ENCODE data around the gene LDLRAD4. TPM values are rescaled to one million over a fixed set of nuclear protein-coding genes. Genes with fewer than 3 reads are reported as not detected.

Gene LDLRAD4
- total RNA-seq, 1 donor from 2014 or later = 30.5 TPM

GRCh38 chr18:13369353-13369752 lies 150.8 kb downstream of the LDLRAD4 start:
- H3K36me3 Mint-ChIP-seq (ENCODE audit: low read depth) = no peaks in the 10 kb centered on the region
- intact Hi-C loops (cut with micrococcal nuclease) = no loop called here

GRCh38 chr18:13369756-13370510 lies 151.4 kb downstream of the LDLRAD4 start:
- Mint-ChIP-seq H3K27ac (no peak overlapping the region), H3K9me3 (no peaks in the 10 kb centered on the region), H3K36me3 (ENCODE audit: low read depth) (no peaks in the 10 kb centered on the region), H3K4me1 (ENCODE audit: low read depth) (peaks cover 38% of the 10 kb centered on the region), H3K4me3 (ENCODE audit: low read depth) (no peak overlapping the region), H3K27me3 (ENCODE audit: low read depth) (no peaks in the 10 kb centered on the region)
- no peak for DNase-seq (ENCODE audit: low spot score)
- intact Hi-C loops (cut with micrococcal nuclease) = no loop called here

More at GRCh38 chr18:13369353-13369752, 150.8 kb downstream of the LDLRAD4 start:
- Mint-ChIP-seq H3K9me3 (no peaks in the 10 kb centered on the region), H3K4me1 (ENCODE audit: low read depth) (peaks cover 32% of the 10 kb centered on the region), H3K4me3 (ENCODE audit: low read depth) (no peak overlapping the region), H3K27ac (no peak overlapping the region), H3K27me3 (ENCODE audit: low read depth) (no peaks in the 10 kb centered on the region)
- DNase-seq (ENCODE audit: low spot score) = no peak

GRCh38 chr18:13370995-13371625 lies 152.6 kb downstream of the LDLRAD4 start:
- intact Hi-C loops (cut with micrococcal nuclease) = no loop called here
- H3K4me1 Mint-ChIP-seq (ENCODE audit: low read depth) = peaks cover 49% of the 10 kb centered on the region

GRCh38 chr18:13371689-13372418 lies 153.3 kb downstream of the LDLRAD4 start:
- intact Hi-C loops (cut with micrococcal nuclease) = no loop called here
- Mint-ChIP-seq H3K4me1 (ENCODE audit: low read depth) (peaks cover 57% of the 10 kb centered on the region), H3K27me3 (ENCODE audit: low read depth) (no peaks in the 10 kb centered on the region), H3K36me3 (ENCODE audit: low read depth) (no peaks in the 10 kb centered on the region), H3K9me3 (no peaks in the 10 kb centered on the region), H3K27ac (no peak overlapping the region), H3K4me3 (ENCODE audit: low read depth) (no peak overlapping the region)
- DNase-seq (ENCODE audit: low spot score) = no peak

More at GRCh38 chr18:13370995-13371625, 152.6 kb downstream of the LDLRAD4 start:
- no peaks in the 10 kb centered on the region for H3K36me3 Mint-ChIP-seq (ENCODE audit: low read depth)
- H3K27ac Mint-ChIP-seq = no peak overlapping the region
- no peak overlapping the region for H3K4me3 Mint-ChIP-seq (ENCODE audit: low read depth)
- no peaks in the 10 kb centered on the region for H3K27me3 Mint-ChIP-seq (ENCODE audit: low read depth)
- DNase-seq (ENCODE audit: low spot score) = no peak
- no peaks in the 10 kb centered on the region for H3K9me3 Mint-ChIP-seq

DNA sequence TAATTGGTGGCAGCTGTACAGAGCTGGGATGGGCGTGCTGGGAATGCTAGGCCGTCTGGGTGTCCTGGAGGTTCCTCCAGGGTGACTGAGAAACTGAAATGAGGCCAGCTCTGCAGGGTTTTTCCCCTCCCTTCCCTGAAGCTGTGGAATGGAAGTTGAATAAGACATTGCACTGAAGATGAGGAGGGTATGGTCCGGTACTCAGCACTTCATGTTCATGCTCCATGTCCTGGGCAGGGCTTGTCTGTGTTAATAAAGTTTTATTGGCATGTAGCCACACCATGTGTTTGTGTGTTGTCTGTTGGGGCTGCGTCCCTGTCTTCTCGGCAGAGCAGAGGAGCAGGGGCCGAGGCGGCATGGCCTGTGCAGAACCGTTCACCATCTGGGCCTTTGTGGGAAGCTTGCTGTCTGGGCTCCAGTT lies 154.0 kb downstream of the LDLRAD4 start:
- Mint-ChIP-seq H3K27ac (no peak overlapping the region), H3K36me3 (ENCODE audit: low read depth) (no peaks in the 10 kb centered on the region), H3K9me3 (no peaks in the 10 kb centered on the region), H3K4me1 (ENCODE audit: low read depth) (peaks cover 64% of the 10 kb centered on the region), H3K27me3 (ENCODE audit: low read depth) (no peaks in the 10 kb centered on the region), H3K4me3 (ENCODE audit: low read depth) (no peak overlapping the region)
- no peak for DNase-seq (ENCODE audit: low spot score)
- intact Hi-C loops (cut with micrococcal nuclease) = no loop called here

GRCh38 chr18:13374096-13374467 lies 155.5 kb downstream of the LDLRAD4 start:
- DNase-seq (ENCODE audit: low spot score) = no peak
- H3K27ac Mint-ChIP-seq = no peak overlapping the region
- peaks cover 78% of the 10 kb centered on the region for H3K4me1 Mint-ChIP-seq (ENCODE audit: low read depth)
- no peaks in the 10 kb centered on the region for H3K27me3 Mint-ChIP-seq (ENCODE audit: low read depth)
- no peak overlapping the region for H3K4me3 Mint-ChIP-seq (ENCODE audit: low read depth)
- H3K36me3 Mint-ChIP-seq (ENCODE audit: low read depth) = no peaks in the 10 kb centered on the region
- intact Hi-C loops (cut with micrococcal nuclease) = no loop called here
- H3K9me3 Mint-ChIP-seq = no peaks in the 10 kb centered on the region

GRCh38 chr18:13374468-13375301 lies 156.1 kb downstream of the LDLRAD4 start:
- peak overlapping the region; percentile 93 for H3K27ac Mint-ChIP-seq
- H3K9me3 Mint-ChIP-seq = no peaks in the 10 kb centered on the region
- peak overlapping the region; percentile 53 for H3K4me3 Mint-ChIP-seq (ENCODE audit: low read depth)
- H3K27me3 Mint-ChIP-seq (ENCODE audit: low read depth) = no peaks in the 10 kb centered on the region
- no peak for DNase-seq (ENCODE audit: low spot score)
- intact Hi-C loops (cut with micrococcal nuclease) = loop anchor here (1.0 to 5.0 kb wide), 6 partner anchors 64 to 427 kb away; partner anchors contain the start of gene SEH1L
- no peaks in the 10 kb centered on the region for H3K36me3 Mint-ChIP-seq (ENCODE audit: low read depth)
- H3K4me1 Mint-ChIP-seq (ENCODE audit: low read depth) = peaks cover 73% of the 10 kb centered on the region

DNA sequence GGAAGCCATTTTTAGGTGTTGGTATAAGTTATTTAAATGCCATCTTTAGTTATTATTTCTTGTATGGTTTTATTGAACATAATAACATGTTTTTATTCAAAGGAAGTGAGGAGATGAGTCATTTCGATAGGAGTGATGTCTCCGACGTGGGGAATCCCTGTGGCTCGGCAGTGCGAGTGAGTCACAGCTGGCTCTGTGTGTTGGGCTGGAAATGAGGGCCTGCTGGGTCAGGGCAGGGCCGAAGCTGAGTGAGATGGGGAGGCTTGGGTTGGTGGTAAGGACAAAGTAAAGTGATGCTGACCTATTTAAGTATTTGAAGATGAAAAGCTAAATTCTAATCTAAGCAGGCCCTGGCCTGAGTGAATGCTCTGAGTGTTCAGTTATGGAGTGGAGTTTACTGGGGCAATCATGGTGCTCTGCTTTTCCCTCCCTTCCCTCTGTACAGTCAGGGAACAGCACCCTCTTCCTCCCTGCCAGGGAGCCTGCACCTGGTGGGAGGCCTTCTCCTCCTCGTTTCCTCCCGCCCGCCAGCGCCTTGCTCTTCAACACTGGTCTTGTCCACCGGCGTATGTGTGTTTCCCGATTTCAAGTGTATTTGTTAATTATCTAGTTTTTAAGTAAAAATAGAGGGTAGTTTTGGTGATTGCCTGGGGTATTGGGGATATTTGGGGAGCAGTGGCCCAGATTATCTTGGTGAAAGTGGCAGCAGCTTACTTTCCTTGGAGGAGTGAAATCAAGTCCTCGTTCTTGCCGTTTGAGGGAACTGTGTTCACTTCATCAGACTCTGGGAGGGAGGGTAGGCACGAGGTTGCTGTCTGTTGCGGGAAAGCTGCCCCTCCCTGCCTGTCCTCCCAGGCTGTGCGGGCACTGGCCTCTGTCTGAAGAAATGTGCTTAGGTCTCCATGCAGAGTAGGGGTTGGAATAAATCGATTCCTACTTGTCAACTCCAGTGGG lies 157.0 kb downstream of the LDLRAD4 start:
- intact Hi-C loops (cut with micrococcal nuclease) = loop anchor here (1.0 to 5.0 kb wide), 7 partner anchors 63 to 428 kb away; partner anchors contain the start of gene SEH1L
- H3K27me3 Mint-ChIP-seq (ENCODE audit: low read depth) = no peaks in the 10 kb centered on the region
- H3K27ac Mint-ChIP-seq = peak overlapping the region; percentile 93
- no peaks in the 10 kb centered on the region for H3K9me3 Mint-ChIP-seq
- peak; percentile 77 for DNase-seq (ENCODE audit: low spot score)
- H3K36me3 Mint-ChIP-seq (ENCODE audit: low read depth) = no peaks in the 10 kb centered on the region
- H3K4me1 Mint-ChIP-seq (ENCODE audit: low read depth) = peaks cover 70% of the 10 kb centered on the region
- peak overlapping the region; percentile 53 for H3K4me3 Mint-ChIP-seq (ENCODE audit: low read depth)

DNA sequence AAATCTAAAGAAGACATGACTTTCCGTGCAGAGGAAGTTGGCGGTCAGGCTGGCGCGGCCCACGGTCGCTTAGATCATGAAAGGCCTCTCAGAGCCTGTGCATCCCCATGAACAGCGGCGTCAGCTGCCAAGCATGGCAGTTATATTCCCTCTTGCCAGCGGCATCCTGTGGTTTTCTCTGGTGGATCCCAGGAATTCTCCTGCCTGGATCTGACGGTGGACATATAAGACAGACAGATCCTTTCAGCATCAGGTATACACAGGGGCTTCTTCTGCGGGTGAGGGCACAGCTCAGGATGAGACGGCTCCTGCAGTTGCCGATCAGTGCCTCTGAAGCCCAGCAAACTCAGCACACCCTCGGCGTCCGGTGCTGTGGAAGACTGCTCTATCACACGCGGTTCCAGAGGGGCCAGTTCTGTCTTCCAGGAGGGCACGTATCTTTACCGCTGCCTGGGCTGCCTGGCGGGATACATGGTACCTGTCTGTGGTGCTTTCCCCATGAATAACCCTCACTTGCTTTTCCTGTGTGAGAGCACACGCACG lies 157.8 kb downstream of the LDLRAD4 start:
- Mint-ChIP-seq H3K36me3 (ENCODE audit: low read depth) (no peaks in the 10 kb centered on the region), H3K27me3 (ENCODE audit: low read depth) (no peaks in the 10 kb centered on the region), H3K4me3 (ENCODE audit: low read depth) (peak overlapping the region; percentile 53), H3K9me3 (no peaks in the 10 kb centered on the region), H3K27ac (peak overlapping the region; percentile 93), H3K4me1 (ENCODE audit: low read depth) (peaks cover 75% of the 10 kb centered on the region)
- DNase-seq (ENCODE audit: low spot score) = no peak
- intact Hi-C loops (cut with micrococcal nuclease) = loop anchor here (2.0 to 5.0 kb wide), 5 partner anchors 88 to 429 kb away; partner anchors contain the start of gene SEH1L

DNA sequence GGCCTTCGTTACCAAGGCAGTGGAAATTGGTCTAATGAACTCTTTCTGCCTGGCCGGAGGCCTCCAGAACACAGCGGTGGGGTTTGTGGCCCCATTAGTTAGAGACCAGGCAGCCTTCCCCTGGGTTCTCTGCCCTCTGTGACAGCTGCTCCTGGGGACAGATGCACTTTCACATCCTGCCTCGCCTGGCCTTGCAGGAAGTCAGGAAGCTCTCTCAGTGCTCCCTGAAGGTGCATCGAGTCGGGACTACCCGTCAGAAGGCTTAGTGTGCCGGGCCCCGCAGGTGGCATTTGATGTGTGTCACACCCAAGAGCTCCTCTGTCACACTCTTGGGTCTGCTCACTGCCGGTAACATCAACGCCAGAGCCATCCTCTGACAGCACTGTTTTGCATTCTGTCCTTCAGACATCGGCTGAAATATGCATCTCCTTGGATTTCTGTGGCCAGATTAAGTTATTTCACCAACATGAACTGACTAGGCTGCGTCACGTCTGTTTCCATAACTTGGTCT lies 158.3 kb downstream of the LDLRAD4 start:
- Mint-ChIP-seq H3K36me3 (ENCODE audit: low read depth) (no peaks in the 10 kb centered on the region), H3K4me3 (ENCODE audit: low read depth) (peak overlapping the region; percentile 53), H3K27me3 (ENCODE audit: low read depth) (no peaks in the 10 kb centered on the region), H3K27ac (peak overlapping the region; percentile 93), H3K9me3 (no peaks in the 10 kb centered on the region), H3K4me1 (ENCODE audit: low read depth) (peaks cover 77% of the 10 kb centered on the region)
- DNase-seq (ENCODE audit: low spot score) = peak; percentile 58
- intact Hi-C loops (cut with micrococcal nuclease) = loop anchor here (1.0 to 5.0 kb wide), 7 partner anchors 86 to 430 kb away; partner anchors contain the start of gene SEH1L

DNA sequence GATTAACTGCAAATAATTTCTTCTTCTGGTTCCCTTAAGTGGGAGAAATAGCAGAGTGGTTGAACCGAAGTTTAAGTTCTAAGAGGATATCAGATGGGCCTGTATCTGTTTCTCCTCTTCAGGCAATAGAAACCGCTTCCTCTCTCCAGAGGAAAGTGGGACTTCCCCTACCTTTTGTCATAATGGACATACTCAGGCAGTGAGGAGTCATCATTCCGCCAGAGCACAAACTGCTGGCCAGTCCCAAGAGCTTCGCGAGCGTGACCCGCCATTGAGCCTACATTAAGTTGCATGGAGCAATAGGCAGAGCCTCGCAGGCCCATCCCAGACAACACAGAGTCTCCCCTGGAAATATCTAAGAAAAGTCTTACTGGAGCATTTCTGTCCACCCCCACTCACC lies 158.9 kb downstream of the LDLRAD4 start:
- Mint-ChIP-seq H3K36me3 (ENCODE audit: low read depth) (no peaks in the 10 kb centered on the region), H3K4me3 (ENCODE audit: low read depth) (peak overlapping the region; percentile 53), H3K27me3 (ENCODE audit: low read depth) (no peaks in the 10 kb centered on the region), H3K27ac (peak overlapping the region; percentile 93), H3K9me3 (no peaks in the 10 kb centered on the region), H3K4me1 (ENCODE audit: low read depth) (peaks cover 77% of the 10 kb centered on the region)
- DNase-seq (ENCODE audit: low spot score) = no peak
- intact Hi-C loops (cut with micrococcal nuclease) = loop anchor here (1.0 to 5.0 kb wide), 7 partner anchors 86 to 430 kb away; partner anchors contain the start of gene SEH1L
